GM23338 (cell line): ENCODE results near the gene GNB1. TPM values are rescaled to one million over a fixed set of nuclear protein-coding genes. Genes with fewer than 3 reads are reported as not detected.

Source experiments
- CREB1 ChIP-seq: fragments of 250-450 bp; sonication (Bioruptor Pico); IDR thresholded peaks from 2 replicates; pipeline ENCODE4 v1.5.0; 2020; ENCODE audit warnings: low read depth, mild to moderate bottlenecking, moderate library complexity
- ETS1 ChIP-seq: IDR thresholded peaks from 2 replicates; pipeline ENCODE4 v1.6.1; 2016; ENCODE audit warnings: antibody characterized with exemption
- EZH2phosphoT487 ChIP-seq: fragments of 200-600 bp; sonication (generic); IDR thresholded peaks from one replicate; pipeline ENCODE4 v1.8.1; 2018; ENCODE audit warnings: antibody characterized with exemption; ENCODE audit not compliant: unreplicated experiment
- JUNB ChIP-seq: IDR thresholded peaks from one replicate; pipeline ENCODE4 v1.6.1; 2016; ENCODE audit warnings: antibody characterized with exemption; ENCODE audit not compliant: unreplicated experiment
- NANOG ChIP-seq: IDR thresholded peaks from 2 replicates; pipeline ENCODE4 v1.6.1; 2016; ENCODE audit warnings: antibody characterized with exemption, borderline replicate concordance
- POLR2AphosphoS5 ChIP-seq: IDR thresholded peaks from 2 replicates; pipeline ENCODE4 v1.6.1; 2016; ENCODE audit warnings: antibody characterized with exemption, low read depth
- ZNF114 ChIP-seq: fragments of 250-450 bp; sonication (Bioruptor Pico); IDR thresholded peaks from 2 replicates; pipeline ENCODE4 v1.5.0; 2020; ENCODE audit warnings: mild to moderate bottlenecking, moderate library complexity
- ZNF331 ChIP-seq: fragments of 250-450 bp; sonication (Bioruptor Pico); IDR thresholded peaks from 2 replicates; pipeline ENCODE4 v1.5.0; 2020; ENCODE audit warnings: low read depth, mild to moderate bottlenecking, moderate library complexity
- polyA plus RNA-seq: library from polyadenylated mRNA; unstranded; fragments of >200 nt; fragmentation: Nextera tagmentation; extraction: Ambion mirVana; gene quantifications from 2 replicates; pipeline ENCODE4 v1.2.1, GENCODE V29; 2016
- total RNA-seq: library from RNA; depleted of rRNA; stranded (reverse); fragments of >200 nt; shearing (Covaris generic); gene quantifications from 2 replicates; pipeline ENCODE4 v1.2.3, GENCODE V29; 2014
- TF ChIP-seq, protein P1 (sequence below): fragments of 250-450 bp; sonication (Bioruptor Pico); IDR thresholded peaks from 2 replicates; pipeline ENCODE4 v1.5.0; 2020; ENCODE audit warnings: mild to moderate bottlenecking, moderate library complexity

GNB1 gene
- total and polyA plus RNA-seq, 2 experiments from 2014 or later, result 65.4 to 138 TPM

- TF ChIP-seq, protein P1, sequence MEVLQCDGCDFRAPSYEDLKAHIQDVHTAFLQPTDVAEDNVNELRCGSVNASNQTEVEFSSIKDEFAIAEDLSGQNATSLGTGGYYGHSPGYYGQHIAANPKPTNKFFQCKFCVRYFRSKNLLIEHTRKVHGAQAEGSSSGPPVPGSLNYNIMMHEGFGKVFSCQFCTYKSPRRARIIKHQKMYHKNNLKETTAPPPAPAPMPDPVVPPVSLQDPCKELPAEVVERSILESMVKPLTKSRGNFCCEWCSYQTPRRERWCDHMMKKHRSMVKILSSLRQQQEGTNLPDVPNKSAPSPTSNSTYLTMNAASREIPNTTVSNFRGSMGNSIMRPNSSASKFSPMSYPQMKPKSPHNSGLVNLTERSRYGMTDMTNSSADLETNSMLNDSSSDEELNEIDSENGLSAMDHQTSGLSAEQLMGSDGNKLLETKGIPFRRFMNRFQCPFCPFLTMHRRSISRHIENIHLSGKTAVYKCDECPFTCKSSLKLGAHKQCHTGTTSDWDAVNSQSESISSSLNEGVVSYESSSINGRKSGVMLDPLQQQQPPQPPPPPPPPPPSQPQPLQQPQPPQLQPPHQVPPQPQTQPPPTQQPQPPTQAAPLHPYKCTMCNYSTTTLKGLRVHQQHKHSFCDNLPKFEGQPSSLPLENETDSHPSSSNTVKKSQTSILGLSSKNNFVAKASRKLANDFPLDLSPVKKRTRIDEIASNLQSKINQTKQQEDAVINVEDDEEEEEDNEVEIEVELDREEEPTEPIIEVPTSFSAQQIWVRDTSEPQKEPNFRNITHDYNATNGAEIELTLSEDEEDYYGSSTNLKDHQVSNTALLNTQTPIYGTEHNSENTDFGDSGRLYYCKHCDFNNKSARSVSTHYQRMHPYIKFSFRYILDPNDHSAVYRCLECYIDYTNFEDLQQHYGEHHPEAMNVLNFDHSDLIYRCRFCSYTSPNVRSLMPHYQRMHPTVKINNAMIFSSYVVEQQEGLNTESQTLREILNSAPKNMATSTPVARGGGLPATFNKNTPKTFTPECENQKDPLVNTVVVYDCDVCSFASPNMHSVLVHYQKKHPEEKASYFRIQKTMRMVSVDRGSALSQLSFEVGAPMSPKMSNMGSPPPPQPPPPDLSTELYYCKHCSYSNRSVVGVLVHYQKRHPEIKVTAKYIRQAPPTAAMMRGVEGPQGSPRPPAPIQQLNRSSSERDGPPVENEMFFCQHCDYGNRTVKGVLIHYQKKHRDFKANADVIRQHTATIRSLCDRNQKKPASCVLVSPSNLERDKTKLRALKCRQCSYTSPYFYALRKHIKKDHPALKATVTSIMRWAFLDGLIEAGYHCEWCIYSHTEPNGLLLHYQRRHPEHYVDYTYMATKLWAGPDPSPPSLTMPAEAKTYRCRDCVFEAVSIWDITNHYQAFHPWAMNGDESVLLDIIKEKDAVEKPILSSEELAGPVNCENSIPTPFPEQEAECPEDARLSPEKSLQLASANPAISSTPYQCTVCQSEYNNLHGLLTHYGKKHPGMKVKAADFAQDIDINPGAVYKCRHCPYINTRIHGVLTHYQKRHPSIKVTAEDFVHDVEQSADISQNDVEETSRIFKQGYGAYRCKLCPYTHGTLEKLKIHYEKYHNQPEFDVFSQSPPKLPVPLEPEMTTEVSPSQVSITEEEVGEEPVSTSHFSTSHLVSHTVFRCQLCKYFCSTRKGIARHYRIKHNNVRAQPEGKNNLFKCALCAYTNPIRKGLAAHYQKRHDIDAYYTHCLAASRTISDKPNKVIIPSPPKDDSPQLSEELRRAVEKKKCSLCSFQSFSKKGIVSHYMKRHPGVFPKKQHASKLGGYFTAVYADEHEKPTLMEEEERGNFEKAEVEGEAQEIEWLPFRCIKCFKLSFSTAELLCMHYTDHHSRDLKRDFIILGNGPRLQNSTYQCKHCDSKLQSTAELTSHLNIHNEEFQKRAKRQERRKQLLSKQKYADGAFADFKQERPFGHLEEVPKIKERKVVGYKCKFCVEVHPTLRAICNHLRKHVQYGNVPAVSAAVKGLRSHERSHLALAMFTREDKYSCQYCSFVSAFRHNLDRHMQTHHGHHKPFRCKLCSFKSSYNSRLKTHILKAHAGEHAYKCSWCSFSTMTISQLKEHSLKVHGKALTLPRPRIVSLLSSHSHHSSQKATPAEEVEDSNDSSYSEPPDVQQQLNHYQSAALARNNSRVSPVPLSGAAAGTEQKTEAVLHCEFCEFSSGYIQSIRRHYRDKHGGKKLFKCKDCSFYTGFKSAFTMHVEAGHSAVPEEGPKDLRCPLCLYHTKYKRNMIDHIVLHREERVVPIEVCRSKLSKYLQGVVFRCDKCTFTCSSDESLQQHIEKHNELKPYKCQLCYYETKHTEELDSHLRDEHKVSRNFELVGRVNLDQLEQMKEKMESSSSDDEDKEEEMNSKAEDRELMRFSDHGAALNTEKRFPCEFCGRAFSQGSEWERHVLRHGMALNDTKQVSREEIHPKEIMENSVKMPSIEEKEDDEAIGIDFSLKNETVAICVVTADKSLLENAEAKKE (CRISPR knock-in tag), result no peak
- TF ChIP-seq CREB1 (CRISPR knock-in tag) (no peak), POLR2AphosphoS5 (no peak), EZH2phosphoT487 (no peak), ETS1 (no peak), ZNF114 (CRISPR knock-in tag) (no peak), NANOG (no peak), ZNF331 (CRISPR knock-in tag) (no peak), JUNB (no peak)
Measured at GRCh38 chr1:1925437-1926345, 34.8 kb upstream of the GNB1 start (continued).
